GM06990 (cell line): ENCODE measurements around the gene TYRO3.
A peak's percentile ranks its signal among the peaks of the same experiment; 100 is the strongest.

Source experiments
- DNase-seq: peaks from one replicate; pipeline ENCODE4 v3.0.0-alpha.2; 2011; ENCODE audit not compliant: insufficient read length; ENCODE audit errors: extremely low read depth
- H3K27me3 ChIP-seq: replicated peaks from 2 replicates; pipeline ENCODE4 v1.6.0; 2011; ENCODE audit warnings: low read length; ENCODE audit not compliant: control insufficient read depth, insufficient read depth
- H3K36me3 ChIP-seq: 2 replicates; pipeline ENCODE4 v1.5.1; 2011; ENCODE audit warnings: low read length; ENCODE audit not compliant: control insufficient read depth, insufficient read depth
- H3K4me3 ChIP-seq: replicated peaks from 2 replicates; pipeline ENCODE4 v1.5.1; 2011; ENCODE audit warnings: low read depth, mild to moderate bottlenecking, control low read depth, low read length
- TF ChIP-seq, protein P1 (sequence below): IDR thresholded peaks from 2 replicates; pipeline ENCODE4 v1.5.1; 2011; ENCODE audit warnings: low read length, control low read depth, mild to moderate bottlenecking, inconsistent platforms; ENCODE audit not compliant: insufficient read depth, poor library complexity, severe bottlenecking

The TYRO3 gene

DNA sequence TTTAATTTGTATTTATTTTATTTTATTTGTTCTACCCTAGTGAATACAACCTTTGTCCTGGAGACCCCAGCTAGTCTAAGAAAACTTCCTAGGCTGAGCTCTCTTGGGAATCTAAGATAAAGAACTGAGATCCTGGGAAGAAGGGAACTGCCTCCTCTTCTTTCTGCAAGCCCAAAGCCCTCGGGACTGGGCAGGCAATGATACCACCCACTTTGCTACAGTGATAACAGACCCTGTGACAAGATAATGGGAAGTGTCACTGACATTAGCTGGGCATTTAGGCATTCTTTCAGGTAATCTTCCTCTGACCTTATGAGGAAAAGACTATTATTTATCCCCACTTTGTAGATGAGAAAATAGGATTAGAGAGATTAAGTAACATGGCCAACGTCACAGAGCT, 15.1 kb downstream of the TYRO3 start:
- peaks cover 2% of the 10 kb centered on the region for H3K27me3 ChIP-seq
- no peaks in the 10 kb centered on the region for H3K36me3 ChIP-seq
- no peak for DNase-seq
- no peak overlapping the region for H3K4me3 ChIP-seq
- TF ChIP-seq, protein P1, sequence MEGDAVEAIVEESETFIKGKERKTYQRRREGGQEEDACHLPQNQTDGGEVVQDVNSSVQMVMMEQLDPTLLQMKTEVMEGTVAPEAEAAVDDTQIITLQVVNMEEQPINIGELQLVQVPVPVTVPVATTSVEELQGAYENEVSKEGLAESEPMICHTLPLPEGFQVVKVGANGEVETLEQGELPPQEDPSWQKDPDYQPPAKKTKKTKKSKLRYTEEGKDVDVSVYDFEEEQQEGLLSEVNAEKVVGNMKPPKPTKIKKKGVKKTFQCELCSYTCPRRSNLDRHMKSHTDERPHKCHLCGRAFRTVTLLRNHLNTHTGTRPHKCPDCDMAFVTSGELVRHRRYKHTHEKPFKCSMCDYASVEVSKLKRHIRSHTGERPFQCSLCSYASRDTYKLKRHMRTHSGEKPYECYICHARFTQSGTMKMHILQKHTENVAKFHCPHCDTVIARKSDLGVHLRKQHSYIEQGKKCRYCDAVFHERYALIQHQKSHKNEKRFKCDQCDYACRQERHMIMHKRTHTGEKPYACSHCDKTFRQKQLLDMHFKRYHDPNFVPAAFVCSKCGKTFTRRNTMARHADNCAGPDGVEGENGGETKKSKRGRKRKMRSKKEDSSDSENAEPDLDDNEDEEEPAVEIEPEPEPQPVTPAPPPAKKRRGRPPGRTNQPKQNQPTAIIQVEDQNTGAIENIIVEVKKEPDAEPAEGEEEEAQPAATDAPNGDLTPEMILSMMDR = no peak

DNA sequence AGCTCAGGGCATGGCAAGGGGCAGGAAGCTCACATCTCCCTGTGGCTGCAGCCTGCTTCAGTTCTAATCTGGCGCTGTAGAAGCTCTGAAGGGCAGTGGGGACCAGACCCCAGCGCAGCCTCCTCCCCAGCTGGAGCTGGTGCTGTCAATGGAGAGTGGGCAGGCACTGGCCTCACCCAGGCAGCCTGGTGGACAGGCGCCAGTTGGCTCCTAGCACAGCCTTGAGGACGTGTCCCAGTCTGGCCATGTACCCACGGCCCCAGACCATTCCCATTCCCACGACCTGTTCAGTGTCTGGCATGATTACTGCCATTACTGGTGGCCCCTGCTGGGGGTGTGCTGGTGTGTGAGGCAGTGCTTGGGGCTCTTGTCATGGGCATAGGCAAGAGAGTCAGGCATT, 16.3 kb downstream of the TYRO3 start:
- TF ChIP-seq, protein P1 = no peak
- no peak for DNase-seq
- no peaks in the 10 kb centered on the region for H3K36me3 ChIP-seq
- no peak overlapping the region for H3K4me3 ChIP-seq
- H3K27me3 ChIP-seq = peaks cover 2% of the 10 kb centered on the region

DNA sequence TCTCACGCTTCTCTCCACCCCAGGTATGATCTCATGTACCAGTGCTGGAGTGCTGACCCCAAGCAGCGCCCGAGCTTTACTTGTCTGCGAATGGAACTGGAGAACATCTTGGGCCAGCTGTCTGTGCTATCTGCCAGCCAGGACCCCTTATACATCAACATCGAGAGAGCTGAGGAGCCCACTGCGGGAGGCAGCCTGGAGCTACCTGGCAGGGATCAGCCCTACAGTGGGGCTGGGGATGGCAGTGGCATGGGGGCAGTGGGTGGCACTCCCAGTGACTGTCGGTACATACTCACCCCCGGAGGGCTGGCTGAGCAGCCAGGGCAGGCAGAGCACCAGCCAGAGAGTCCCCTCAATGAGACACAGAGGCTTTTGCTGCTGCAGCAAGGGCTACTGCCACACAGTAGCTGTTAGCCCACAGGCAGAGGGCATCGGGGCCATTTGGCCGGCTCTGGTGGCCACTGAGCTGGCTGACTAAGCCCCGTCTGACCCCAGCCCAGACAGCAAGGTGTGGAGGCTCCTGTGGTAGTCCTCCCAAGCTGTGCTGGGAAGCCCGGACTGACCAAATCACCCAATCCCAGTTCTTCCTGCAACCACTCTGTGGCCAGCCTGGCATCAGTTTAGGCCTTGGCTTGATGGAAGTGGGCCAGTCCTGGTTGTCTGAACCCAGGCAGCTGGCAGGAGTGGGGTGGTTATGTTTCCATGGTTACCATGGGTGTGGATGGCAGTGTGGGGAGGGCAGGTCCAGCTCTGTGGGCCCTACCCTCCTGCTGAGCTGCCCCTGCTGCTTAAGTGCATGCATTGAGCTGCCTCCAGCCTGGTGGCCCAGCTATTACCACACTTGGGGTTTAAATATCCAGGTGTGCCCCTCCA, 19.1 kb downstream of the TYRO3 start:
- no peak for DNase-seq
- Histone ChIP-seq H3K27me3 (no peaks in the 10 kb centered on the region; the same call in 1 of the 2 replicates), H3K36me3 (no peaks in the 10 kb centered on the region), H3K4me3 (no peak overlapping the region)
- TF ChIP-seq, protein P1 = no peak

DNA sequence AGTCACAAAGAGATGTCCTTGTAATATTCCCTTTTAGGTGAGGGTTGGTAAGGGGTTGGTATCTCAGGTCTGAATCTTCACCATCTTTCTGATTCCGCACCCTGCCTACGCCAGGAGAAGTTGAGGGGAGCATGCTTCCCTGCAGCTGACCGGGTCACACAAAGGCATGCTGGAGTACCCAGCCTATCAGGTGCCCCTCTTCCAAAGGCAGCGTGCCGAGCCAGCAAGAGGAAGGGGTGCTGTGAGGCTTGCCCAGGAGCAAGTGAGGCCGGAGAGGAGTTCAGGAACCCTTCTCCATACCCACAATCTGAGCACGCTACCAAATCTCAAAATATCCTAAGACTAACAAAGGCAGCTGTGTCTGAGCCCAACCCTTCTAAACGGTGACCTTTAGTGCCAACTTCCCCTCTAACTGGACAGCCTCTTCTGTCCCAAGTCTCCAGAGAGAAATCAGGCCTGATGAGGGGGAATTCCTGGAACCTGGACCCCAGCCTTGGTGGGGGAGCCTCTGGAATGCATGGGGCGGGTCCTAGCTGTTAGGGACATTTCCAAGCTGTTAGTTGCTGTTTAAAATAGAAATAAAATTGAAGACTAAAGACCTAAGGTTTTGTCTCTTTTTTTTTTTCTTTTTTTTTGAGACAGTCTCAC, 19.8 kb downstream of the TYRO3 start:
- Histone ChIP-seq H3K27me3 (no peaks in the 10 kb centered on the region; the same call in 1 of the 2 replicates), H3K4me3 (no peak overlapping the region), H3K36me3 (no peaks in the 10 kb centered on the region)
- TF ChIP-seq, protein P1 = no peak
- DNase-seq = no peak

DNA sequence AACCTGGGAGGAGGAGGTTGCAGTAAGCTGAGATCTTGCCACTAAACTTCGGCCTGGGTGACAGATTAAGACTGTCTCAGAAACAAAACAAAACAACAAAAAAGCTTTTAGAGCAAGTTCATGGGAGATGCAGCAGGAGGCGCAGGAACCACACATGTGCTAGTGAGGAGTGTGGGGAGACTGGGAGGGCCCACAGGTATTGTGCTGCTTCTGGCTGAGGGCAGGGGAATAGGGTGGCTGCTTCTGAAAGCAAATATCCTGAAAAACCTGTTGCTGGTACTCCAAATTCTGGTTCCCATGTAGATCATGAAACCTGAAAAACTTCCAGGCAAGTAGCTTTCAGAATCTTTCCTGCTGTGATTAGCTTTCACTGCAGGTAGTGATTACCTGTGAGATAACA, 22.1 kb downstream of the TYRO3 start:
- Histone ChIP-seq H3K36me3 (no peaks in the 10 kb centered on the region), H3K27me3 (no peaks in the 10 kb centered on the region), H3K4me3 (no peak overlapping the region)
- TF ChIP-seq, protein P1 = peak; percentile 44
- DNase-seq = no peak
